Liver (tissue), 10 donors: ENCODE measurements around the gene ARHGEF9. TPM values are rescaled to one million over a fixed set of nuclear protein-coding genes. Genes with fewer than 3 reads are reported as not detected.

ENCODE experiments used
- DNase-seq: peaks from one replicate; pipeline ENCODE4 v3.0.0-alpha.2; 2017; ENCODE audit warnings: low spot score
- H3K27ac ChIP-seq, 2 donors: one replicate each; pipeline ENCODE4 v1.7.0; 2013; ENCODE audit warnings: inconsistent platforms in 2 of 2, low read length in 2 of 2, control low read depth in 1 of 2, low read depth in 1 of 2, mild to moderate bottlenecking in 1 of 2
- H3K27me3 ChIP-seq, 4 donors: one replicate each; pipeline versions ENCODE4 v1.6.1 to v1.7.0; 2013; ENCODE audit warnings: low read length in 3 of 4, inconsistent platforms in 1 of 4, mild to moderate bottlenecking in 1 of 4, moderate library complexity in 1 of 4; ENCODE audit not compliant: control insufficient read depth in 4 of 4, insufficient read depth in 4 of 4
- H3K36me3 ChIP-seq, 4 donors: one replicate each; pipeline versions ENCODE4 v1.6.1 to v1.7.0; 2013; ENCODE audit warnings: low read length in 3 of 4, mild to moderate bottlenecking in 3 of 4, low read depth in 1 of 4, moderate library complexity in 1 of 4; ENCODE audit not compliant: control insufficient read depth in 4 of 4, insufficient read depth in 3 of 4
- H3K4me1 ChIP-seq, 4 donors: one replicate each; pipeline versions ENCODE4 v1.6.1 to v1.7.0; 2013; ENCODE audit warnings: low read length in 3 of 4, mild to moderate bottlenecking in 3 of 4, moderate library complexity in 1 of 4; ENCODE audit not compliant: control insufficient read depth in 4 of 4, insufficient read depth in 4 of 4
- H3K4me3 ChIP-seq, 3 donors: one replicate each; pipeline versions ENCODE4 v1.6.1 to v1.7.0; 2013; ENCODE audit warnings: low read length in 3 of 3, control low read depth in 1 of 3, low read depth in 1 of 3, mild to moderate bottlenecking in 1 of 3
- H3K9ac ChIP-seq, 2 donors: one replicate each; pipeline ENCODE4 v1.7.0; 2013; ENCODE audit warnings: low read length in 2 of 2, mild to moderate bottlenecking in 2 of 2, moderate library complexity in 2 of 2, control low read depth in 1 of 2, low read depth in 1 of 2
- H3K9me3 ChIP-seq, 4 donors: one replicate each; pipeline versions ENCODE4 v1.6.1 to v1.7.0; 2013; ENCODE audit warnings: low read length in 3 of 4; ENCODE audit not compliant: control insufficient read depth in 4 of 4
- ATF3 ChIP-seq: IDR thresholded peaks from 2 replicates; pipeline ENCODE4 v1.6.1; 2016; ENCODE audit warnings: antibody characterized with exemption
- ZBTB33 ChIP-seq: IDR thresholded peaks from 2 replicates; pipeline ENCODE4 v1.6.1; 2016; ENCODE audit warnings: antibody characterized with exemption
- WGBS: extraction: QIAGEN DNeasy Blood & Tissue Kit; methylation state at CpG from one replicate; pipeline ENCODE4 v1.1.7; 2013; 5-methylcytosine and 5-hydroxymethylcytosine counted together
- polyA plus RNA-seq, 2 donors: library from polyadenylated mRNA; stranded (reverse) in 1 of 2; unstranded in 1 of 2; fragments of 200-250 nt in 1 of 2; fragments of >200 nt in 1 of 2; fragmentation: Nextera tagmentation in 1 of 2; extraction: Ambion mirVana in 1 of 2; gene quantifications; one replicate each; pipeline versions ENCODE4 v1.2.1 to v1.2.3, GENCODE V29; 2013 to 2015
- small RNA-seq: library from RNA; depleted of rRNA; stranded (forward); fragments of <200 nt; gene quantifications from one replicate; pipeline ENCODE3, GENCODE V24; 2014
- total RNA-seq, 2 donors: library from RNA; depleted of rRNA; stranded (reverse); fragments of >200 nt; gene quantifications; one replicate each; pipeline ENCODE4 v1.2.3, GENCODE V29; 2014
- donor health status: healthy.
- donor health status: healthy.
- donor health status: healthy.
- donor health status: healthy.
- donor health status: healthy.

The ARHGEF9 gene
- total and polyA plus RNA-seq, 4 donors, result 2.1 to 9.0 (median 6.2) TPM

- no peak for DNase-seq
- Histone ChIP-seq H3K27me3 (no peaks in the 10 kb centered on the region), H3K4me1 (no peaks in the 10 kb centered on the region), H3K4me3 (no peak overlapping the region), H3K27ac (no peak overlapping the region), H3K36me3 (no peaks in the 10 kb centered on the region), H3K9me3 (no peaks in the 10 kb centered on the region), H3K9ac (no peak overlapping the region)
- WGBS, result 83% methylated on average over 5 of the region's 5 CpGs
- TF ChIP-seq ZBTB33 (no peak), ATF3 (no peak)
Observed at GRCh38 chrX:63585936-63586335, 199.1 kb downstream of the ARHGEF9 start.

Small RNAs within 50 kb of the gene (small RNA-seq; reads per million reads assigned to genes)
- 7.2 reads per million, percentile 93 among the genes with 10 or more reads in this experiment for gene MIR1468
